HG02763 (cell line): ENCODE measurements around the gene ARHGAP44.
A peak's percentile ranks its signal among the peaks of the same experiment; 100 is the strongest.

Source experiments
- ATAC-seq: cut with Tn5 transposase; IDR thresholded peaks from one replicate; pipeline ENCODE4 v1.9.1; 2021; ENCODE audit warnings: mild to moderate bottlenecking, moderate library complexity; ENCODE audit not compliant: unreplicated experiment

Gene ARHGAP44

DNA sequence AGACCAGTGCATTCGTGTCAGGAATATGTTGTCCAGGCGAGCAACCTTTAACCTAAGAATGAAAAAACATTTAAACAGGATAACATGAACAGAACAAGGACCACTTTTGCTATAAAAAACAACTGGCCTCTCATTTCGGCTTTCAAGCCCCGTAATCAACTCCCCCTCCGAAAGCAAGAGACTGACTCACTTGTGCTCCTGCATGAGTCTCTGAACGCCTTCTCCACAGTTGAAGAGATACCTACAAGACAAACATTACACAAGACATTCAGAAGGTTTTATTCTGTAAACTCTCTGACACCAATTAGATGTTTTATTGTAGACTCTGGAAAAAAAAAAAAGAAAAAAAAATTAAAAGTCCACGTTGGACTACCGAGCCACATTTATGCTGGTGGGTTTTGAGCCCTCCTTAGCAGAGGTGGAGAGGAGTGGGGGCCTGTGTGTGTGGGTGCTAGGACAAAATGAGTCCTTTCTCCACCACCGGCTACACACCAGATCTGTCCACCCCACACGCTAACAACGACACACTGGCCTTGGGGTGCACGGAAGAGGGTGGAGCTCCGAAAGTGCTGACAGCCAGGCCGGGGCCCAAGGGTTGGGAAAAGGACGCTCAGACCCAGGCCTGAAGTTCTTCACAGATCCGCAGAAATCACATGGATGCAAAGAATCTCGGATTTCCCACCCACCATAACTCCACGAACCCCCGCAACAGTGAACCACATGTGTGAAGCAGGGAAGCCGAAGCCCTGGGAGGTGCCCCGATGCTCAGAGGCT lies 227.8 kb downstream of the ARHGAP44 start:
- peak; percentile 6 for ATAC-seq

DNA sequence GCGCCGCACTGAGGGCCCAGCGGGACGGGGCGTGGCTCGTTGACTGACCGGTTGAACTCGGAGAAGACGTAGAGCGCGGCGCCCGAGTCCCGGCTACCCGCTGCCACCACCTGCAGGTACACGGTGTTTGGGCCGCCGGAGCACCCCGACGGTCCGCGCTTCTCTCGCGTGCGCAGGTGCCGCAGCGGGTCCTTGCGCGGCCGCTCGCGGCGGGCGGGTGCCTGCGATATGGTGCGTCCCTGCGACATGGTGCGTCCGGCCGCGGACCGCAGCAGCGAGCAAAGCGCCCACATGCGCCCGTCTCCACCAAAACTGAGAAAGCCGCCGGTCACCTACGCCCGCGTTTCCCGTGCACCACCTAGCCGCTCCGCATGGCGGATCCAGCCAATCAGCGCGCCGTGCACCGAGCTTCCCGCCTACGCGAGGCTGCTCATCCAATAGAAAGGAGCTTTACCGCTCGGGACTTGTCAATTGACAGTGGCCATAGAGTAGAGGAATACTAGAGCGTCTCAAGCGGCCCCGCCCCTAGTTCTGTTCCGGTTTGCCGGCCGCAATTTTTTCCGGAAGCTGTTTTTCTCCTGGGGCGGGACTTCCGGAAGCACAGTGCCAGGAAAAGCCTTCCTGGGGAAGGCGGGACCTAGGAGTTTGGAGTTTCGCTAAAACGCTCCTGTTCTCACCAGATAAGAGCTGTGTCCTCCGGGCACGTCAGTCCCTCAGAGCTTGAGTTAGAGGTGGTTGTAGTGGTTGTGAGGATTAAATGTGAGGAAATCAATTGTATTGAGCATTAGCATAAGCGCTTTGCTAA lies 228.6 kb downstream of the ARHGAP44 start, which contains the start of gene ELAC2:
Gene ELAC2, minus strand, starts transcription at position 373 of the 805 bp plus-strand sequence. Its CDS starts 80 bp downstream, at position 293.
- ATAC-seq = peak; percentile 98

DNA sequence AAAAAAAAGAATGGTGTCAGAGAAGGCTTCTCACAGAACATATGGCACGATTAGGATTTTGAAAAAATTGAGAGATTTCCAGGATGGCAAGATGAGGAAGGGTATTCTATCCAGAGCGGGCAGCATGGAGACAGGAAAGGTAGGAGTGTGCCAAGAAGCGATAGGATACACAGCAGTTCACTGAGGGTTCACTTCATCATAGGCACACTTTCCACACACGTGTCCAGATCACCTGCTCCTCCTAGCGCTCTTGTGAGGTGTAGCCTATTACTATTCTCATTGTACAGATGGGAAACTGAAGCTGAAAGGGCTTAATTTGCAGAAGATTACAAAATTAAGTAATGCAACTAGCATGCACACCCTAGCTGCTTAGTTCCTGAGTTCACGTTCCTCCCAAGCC lies 234.7 kb downstream of the ARHGAP44 start:
- ATAC-seq = no peak

DNA sequence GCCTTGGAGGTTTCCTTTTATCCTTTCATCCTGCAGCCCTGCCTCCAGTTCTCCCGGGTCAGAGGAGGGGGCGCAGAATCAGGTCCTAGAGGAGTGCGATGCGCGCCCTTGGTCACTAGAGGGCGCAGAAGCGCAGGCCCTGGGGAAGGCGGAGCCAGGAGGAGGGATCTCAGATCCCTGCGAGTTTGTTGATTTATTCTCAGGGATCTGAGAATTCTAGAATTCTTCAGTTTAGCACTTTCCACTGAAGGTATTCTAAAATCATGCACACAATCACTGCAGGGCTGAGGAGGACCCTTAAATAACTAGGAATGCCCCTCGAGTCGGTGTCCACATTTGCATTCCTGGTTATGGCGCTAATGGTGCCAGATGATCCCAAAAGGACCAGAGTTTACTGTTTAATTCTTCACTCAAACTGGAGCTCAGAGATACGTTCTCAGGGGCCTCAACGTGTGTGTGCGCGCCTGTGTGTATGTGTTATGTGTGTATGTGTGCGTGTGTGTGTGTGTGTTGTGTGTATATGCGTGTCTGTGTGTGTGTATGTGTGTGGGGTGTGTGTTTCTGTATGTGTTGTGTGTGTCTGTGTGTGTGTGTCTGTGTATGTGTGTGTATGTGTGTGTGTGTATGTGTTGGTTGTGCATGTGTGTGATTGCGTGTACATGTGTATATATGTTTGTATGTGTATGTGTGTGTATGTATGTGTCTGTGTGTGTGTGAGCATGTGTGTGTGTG lies 235.4 kb downstream of the ARHGAP44 start:
- ATAC-seq = peak; percentile 82

- ATAC-seq = no peak
These were observed 235.9 kb downstream of the ARHGAP44 start for GRCh38 chr17:13025258-13025627.

GRCh38 chr17:13025687-13026086 lies 236.4 kb downstream of the ARHGAP44 start:
- ATAC-seq = no peak

- no peak for ATAC-seq
These were observed 237.9 kb downstream of the ARHGAP44 start for GRCh38 chr17:13027246-13027645.

- ATAC-seq = no peak
These were observed 240.0 kb downstream of the ARHGAP44 start for GRCh38 chr17:13029340-13029739.

DNA sequence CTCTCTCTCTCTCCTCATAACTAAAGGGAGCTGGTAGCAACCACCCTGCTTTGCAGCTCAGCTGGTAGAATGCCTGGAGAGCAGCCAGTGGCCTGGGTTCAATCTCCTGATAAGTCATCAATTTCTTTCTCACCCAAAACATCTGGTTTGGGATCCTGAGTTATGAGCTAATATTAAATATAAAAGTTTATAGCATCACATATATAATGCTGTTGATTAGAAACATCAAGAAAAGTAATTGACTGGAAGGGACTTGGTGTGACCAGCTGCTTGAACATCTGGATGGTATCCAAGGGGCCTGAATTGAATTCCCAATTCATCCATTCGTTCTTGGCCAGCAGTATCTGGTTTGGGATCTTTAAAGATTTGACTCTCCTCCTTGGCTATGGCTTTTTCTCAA lies 240.8 kb downstream of the ARHGAP44 start:
- no peak for ATAC-seq

DNA sequence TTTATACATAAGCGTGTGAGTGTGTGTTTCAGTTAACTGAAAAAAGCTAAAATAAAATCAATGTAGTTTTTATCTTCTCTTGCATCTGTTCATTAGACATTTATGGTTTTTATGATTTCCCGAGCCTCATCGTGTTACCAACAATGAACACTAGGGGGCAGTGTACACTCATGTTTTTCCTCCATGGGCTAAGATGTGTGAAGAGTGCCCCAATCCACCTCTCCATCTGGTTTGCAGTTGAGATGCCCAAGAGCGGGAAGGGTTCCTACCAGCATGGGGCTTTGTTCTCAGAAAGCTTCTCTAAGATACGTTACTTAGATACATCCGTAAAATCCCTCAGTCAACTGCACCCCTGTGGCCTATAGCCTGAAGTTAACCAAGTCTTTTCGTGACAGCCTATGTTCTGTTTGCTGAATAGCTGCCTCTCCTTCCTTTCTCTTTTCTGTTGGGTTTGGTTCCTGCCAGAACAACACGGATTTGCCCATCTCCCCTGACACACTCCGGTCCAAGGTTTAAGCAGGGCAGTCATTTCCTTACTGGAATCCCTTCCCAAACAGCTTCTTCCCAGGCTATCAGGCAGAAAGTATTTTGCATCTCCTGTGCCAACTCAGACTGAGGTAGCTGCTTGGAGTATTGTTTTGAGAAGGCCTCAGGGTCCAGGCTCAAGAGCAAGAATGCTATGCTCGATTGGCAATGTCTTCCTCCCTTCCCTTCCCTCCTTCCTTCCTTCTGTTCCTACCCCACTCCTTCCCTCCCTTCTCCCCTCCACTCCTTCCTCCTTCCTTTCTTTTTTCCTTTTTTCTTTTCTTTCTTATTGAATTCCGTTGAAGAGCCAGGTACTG lies 241.4 kb downstream of the ARHGAP44 start:
- ATAC-seq = no peak

DNA sequence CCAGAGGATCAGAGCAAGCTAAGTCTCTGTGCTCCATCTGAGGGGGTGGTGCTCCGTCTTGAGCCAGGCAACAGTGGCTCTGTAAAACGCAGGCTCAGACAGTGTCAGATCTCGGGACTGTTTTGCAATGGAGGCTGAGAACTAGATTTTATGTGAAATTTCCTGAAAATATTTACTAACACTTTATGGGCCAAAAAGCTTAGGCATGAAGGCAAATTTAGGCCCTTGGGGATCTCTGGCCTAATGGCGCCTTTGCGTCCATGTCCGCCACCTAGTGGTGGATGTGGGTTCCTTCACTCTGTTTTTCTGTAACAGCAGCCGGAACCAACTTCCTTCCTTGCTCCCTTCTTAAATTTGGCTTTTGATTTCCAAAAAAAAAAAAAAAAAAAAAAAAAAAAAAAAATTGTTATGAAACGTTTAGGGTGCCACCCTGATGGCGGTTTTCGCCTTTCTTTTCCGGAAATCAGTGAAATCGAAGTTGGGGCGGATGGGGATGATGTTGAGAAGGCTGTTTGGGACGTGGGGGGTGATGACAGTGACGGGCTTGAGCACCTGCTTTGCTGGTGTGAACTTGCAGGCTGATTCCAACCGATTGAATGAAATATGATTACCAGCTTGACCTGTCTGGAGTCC lies 242.5 kb downstream of the ARHGAP44 start:
- ATAC-seq = no peak

DNA sequence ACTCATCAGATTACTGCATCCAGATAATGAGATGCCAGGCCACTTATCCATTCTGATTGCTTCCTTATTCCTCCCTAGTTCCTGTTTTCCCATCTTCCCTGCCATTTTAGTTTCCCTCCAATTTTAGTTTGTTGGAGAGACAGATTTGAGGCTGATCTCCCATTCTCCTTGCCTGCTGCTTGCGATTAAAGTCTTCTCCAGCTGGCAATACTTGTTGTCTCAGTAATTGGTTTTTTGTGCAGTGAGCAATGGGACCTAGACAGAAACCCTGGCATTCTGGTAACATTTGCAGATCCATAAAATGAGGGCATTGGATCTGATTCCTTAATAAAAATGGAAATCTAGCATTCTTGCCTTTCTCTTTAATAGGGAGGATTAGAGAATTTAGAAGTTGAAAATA lies 246.1 kb downstream of the ARHGAP44 start:
- no peak for ATAC-seq

- no peak for ATAC-seq
These were observed 247.5 kb downstream of the ARHGAP44 start for GRCh38 chr17:13036751-13037150.

- ATAC-seq = no peak
These were observed 249.8 kb downstream of the ARHGAP44 start for GRCh38 chr17:13038931-13039665.
